Right ventricle myocardium inferior (tissue), 1 donor: Measurements from ENCODE around the gene NCKAP5. TPM values are rescaled to one million over a fixed set of nuclear protein-coding genes. Genes with fewer than 3 reads are reported as not detected.

Experiments used
- ATAC-seq: fragments of 200-7000 bp; cut with Tn5 transposase; one replicate; pipeline ENCODE4 v1.9.1; 2020; ENCODE audit warnings: mild to moderate bottlenecking, moderate library complexity
- DNase-seq: peaks from one replicate; pipeline ENCODE4 v3.0.0; 2021; ENCODE audit errors: missing footprints
- intact Hi-C: fragments of 100-400 bp; cut with DNase I; formaldehyde crosslinking; loops from one replicate; pipeline ENCODE4 v1.11.0; 2022
- total RNA-seq: library from RNA; stranded (reverse); fragmentation: NEBNext Ultra II Directional; extraction: Animal tissue kit (Norgen Biotek cat#: 25700); gene quantifications from one replicate; pipeline ENCODE4 v1.2.1, GENCODE V29; 2021
- donor health status: DM: no; HTN: yes; CAD: no; lungs with severe emphysema.

The NCKAP5 gene
- total RNA-seq, 1 donor from 2014 or later = 4.3 TPM

DNA sequence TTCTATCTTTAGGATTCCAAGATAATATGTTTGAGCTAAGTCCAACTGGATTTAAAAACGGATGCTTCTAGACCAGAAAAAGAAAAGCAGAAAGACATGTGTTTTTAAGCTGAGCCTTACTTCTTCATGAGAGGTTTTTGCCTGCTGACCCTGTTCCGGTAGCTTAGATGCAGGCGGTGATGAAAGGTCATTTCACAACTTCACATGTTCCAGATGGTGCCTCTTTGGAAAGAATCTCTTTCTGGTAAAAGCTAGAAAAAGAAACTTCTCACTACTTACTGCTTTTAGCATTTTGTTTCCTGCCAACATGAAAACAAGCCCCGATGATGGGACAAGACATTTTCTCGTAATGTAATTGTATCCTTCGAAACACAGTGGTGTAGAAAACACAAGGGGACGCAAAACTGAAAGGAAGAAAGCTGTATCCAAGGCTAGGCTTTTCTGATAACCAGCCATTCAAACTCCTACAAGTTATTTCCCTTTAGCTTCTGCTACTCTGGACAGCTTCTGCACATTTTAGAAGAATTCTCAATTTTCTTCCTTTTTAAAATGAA, 490.9 kb downstream of the NCKAP5 start:
- DNase-seq (no peak), ATAC-seq (peak; percentile 90)
- intact Hi-C loops = no loop called here

DNA sequence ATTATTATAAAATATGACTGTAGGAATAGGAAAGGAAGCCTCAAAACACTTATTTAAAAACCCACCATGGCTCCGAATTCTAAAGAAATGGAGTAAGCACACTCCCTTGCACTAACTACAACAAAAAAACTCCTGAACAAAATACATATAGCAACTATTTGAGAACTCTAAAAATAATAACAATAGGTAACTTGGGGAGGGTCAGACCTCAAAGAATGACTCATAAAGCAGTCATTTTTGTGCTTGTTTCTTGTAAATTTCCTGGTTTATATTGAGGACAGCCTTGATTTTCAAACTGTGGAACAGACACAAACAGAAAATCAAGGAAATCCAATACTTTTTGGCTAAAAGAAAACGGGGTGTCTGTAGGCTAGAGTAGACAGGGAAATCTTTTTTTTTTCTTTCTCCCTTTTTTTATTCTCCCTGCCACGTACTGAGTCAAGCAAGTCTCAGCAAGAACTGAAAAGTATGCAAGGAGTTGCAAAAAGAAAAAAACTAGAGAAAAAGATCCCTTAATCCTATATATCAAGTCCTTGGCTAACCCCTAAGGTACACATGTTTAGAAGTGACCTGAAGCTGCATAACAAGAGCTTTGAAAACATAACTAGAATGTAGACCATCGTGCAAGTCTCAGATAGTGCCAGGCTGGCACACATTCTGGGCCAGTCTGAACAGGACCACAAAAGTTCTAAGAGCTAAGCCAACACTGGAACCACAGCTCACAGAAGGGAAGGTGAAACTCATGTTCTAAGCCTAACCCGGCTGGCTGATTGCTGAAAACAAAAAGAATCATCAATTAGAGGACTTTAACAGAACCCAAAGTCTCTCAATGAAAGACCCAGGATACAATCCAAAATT, 495.2 kb downstream of the NCKAP5 start:
- no peak for ATAC-seq
- intact Hi-C loops = no loop called here
- no peak for DNase-seq

DNA sequence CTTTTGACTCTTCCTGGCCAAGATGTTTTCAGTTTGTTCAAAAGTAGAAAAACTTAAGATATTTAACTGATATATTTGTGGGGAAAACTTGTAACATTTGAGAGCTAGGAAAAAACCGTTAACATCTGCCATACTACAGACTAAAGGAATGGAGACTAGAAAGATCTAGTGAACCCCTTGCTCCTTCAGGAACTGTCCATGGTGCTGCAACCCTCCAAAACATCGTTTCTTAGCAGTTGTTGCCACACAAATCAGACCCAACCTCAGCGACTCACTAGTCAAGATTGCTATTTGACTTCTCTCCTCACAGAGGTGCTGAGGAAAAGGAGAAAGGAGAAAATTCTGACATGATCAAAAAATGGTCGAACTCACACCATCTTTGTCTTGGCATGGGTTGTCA, 504.5 kb downstream of the NCKAP5 start:
- ATAC-seq = no peak
- intact Hi-C loops = no loop called here

DNA sequence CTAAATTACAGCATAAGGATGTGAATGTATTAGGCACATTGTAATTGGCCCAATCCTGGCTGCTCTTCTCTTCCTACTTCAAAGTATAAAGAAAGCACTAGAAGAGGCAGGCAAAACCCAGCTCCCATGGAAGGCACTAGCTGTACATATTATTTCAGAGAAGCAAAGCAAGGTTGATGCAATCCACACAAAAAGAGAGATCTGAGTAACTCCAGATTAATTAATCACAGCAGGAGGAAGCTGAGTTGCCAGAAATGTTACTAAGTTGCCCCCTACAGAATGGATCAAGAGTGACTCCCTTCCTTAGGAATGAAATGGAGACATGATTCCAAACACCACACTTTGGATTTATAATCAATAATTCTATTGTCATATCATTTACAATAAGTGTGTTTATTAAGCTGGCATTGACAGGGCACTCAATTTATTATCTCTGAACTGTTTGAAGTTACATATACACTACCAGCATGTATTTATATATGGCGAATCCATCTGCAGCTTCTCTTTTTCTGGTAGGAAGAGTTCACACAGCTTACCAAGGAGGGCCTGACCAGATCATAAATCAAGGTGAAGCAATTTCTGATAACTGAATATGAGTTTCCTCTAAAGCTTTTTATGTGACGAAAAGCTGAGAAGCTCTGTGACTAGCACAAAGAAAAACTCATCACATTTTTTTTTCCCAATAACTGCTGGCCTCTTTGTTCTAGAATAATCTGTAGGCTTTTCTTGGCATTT, 505.2 kb downstream of the NCKAP5 start:
- intact Hi-C loops = no loop called here
- DNase-seq (no peak), ATAC-seq (no peak)

More for the DNA sequence above, 504.5 kb downstream of the NCKAP5 start:
- no peak for DNase-seq

DNA sequence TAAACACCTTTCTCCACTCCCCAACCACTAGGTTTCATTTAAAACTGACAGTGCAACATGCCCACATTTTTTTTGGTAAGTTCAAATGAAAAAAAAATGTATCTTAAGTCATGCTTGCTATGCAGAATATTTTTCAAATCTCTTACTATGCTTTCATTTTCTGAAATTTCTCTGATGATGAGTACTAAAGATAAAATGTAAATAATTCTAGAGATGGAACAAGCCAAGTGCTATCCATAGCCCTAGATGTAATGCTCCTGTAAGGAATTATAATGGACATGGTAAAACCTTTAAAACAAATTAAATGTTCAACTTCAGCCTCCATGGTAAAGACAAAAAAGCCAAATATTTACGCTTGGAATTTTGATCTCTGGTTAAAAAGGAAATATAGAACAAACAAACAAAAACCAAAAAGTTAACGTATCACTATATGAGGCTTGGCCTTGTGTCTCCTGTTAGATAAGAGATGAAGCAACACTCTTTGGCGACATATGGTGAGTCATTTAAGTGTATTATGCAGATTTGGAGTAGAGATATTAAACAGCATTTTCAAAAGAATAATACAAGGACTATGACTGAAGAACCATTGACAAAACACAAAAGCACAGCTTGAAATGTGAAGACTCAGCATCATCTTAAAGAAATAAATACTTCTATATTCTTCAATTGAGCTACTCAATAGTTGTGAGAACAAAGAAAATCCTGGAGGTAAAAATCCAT, 506.2 kb downstream of the NCKAP5 start:
- no peak for DNase-seq
- intact Hi-C loops = no loop called here
- ATAC-seq = no peak

DNA sequence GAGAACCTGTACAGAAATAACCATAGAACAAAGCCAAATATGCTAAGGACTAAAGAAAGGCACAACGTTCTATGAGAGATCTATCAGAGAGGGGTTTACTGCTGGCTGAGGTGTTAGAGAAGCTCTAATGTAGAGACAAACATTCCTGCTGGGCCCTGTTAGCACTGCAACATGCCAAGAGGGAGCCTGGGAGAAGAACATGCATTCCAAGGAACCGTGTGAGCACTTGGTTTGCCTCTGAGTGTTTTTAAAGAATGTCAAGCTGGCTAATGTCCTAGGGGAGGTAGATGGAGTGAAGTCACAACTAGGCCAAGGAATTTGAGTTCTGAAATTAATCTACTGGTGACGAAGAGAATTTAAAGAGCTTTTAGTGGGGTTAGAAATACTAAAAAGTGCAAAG, 514.0 kb downstream of the NCKAP5 start:
- intact Hi-C loops = no loop called here
- no peak for ATAC-seq
- DNase-seq = no peak

DNA sequence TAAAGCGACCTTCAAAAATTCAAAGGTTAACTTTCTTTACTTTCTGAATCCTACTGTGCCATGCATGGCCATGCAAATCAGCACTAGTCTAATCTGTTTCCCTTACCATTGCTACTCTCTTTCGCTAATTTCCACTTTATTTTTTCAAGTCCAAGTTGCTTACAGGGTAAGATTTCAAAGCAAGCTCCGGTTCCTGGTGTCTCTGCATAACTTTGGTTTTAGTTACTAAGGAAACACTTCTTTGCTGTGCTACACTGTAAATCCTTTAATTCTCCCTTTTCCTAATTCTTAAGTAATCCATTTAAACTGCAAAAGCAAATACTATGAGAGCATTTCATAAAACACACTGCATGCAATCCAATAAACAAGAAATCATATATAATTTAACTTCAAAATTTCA, 514.7 kb downstream of the NCKAP5 start:
- intact Hi-C loops = no loop called here
- no peak for DNase-seq
- no peak for ATAC-seq

DNA sequence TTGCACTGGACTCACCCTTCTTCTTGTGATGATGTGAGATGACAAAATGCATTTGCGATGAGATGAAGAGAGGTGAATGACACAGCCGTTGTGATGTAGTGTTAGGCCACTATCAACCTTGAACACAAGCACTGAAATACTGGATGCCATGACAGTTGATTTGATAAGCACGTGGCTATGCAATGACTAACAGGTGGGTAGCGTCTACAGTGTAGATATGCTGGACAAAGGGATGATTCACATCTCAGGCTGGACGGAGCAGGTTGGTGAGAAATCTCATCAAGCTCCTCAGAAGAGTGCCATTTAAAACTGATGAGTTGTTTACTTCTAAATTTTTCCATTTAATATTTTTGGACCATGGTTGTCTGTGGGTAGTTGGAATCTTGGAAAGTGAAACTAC, 522.5 kb downstream of the NCKAP5 start:
- intact Hi-C loops = no loop called here
- no peak for DNase-seq
- ATAC-seq = no peak

DNA sequence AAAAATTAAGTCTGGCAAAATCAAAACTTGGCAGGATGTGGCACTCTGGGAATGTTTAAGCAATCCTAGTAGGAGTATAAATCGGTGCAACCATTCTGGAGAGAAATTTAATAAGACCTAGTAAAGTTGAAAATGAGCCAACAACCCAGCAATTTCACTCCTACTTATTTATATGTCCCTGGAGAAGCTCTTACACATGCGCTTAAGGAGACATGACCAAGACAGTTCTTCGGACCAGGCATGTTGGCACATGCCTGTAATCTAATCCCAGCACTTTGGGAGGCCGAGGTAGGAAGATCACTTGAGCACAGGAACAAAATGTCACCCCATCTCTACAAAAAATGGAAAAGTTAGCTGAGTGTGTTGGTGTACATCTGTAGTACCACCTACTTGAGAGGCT, 523.7 kb downstream of the NCKAP5 start:
- DNase-seq (no peak), ATAC-seq (no peak)
- intact Hi-C loops = no loop called here

DNA sequence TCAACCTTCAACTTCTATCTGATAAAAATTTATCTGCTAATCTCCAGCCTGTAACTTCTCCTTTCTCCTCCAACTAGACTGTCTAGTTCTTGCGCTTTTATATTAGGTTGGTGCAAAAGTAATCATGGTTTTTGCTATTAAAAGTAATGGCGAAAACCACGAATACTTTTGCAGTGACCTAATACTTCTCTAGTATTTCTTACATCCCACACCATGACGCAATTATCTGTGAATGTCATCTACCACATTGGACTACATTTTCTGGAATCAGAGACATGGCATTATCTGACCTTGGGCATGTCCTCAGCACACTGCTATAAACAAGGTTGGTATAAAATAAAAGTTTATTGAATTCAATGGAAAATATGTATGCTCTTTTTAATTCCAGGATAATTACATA, 528.1 kb downstream of the NCKAP5 start:
- intact Hi-C loops = no loop called here
- no peak for ATAC-seq

DNA sequence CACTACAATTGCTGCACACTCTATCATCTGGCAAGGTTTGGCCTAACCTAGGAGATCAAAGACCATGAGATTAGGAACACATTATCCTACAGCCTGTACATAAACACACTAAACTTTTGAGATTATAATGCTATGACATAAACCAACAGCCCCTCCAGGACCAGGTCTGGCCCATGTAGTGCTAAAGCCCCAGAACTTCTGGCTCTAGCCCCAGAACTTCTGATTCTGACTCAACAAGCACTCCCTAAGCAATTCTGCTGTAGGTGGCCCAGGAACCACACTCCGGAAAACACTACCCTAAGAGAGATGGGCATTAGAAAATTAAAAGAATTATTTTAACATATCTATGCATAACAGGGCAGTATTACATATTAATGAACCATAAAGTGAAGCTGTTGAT, 528.7 kb downstream of the NCKAP5 start:
- intact Hi-C loops = no loop called here
- ATAC-seq = no peak
- no peak for DNase-seq

More for the DNA sequence above, 528.1 kb downstream of the NCKAP5 start:
- DNase-seq = no peak

DNA sequence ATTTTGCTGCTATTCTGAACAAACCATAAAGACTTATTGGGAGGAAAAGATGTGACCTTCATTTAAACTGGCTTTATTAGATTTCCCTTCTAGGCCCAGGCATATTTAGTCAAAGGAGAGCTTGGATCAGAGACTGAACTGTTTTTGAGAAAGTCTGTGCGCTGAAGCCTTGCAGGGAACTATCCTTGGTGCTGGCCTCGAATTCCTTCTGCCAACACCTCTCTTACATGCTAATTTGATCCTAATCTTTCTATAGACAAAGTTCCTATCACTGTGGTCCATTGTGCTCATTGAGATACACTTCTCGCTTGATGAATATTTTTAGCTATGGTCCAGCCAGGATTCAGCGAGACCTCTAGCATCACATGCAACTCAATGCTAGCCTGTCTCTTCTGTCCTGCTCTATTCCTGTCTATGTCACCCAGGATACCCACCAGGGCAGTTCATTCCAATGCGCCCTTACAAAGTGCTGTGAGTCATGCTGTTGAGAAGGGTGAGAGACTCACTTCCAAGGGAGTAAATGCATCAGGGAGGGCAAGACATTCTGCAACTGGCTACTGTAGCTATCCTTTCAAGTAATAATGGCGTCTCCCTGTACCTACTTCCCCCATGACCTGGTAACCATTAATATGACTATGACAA, 541.6 kb downstream of the NCKAP5 start:
- intact Hi-C loops = no loop called here
- no peak for DNase-seq
- no peak for ATAC-seq

DNA sequence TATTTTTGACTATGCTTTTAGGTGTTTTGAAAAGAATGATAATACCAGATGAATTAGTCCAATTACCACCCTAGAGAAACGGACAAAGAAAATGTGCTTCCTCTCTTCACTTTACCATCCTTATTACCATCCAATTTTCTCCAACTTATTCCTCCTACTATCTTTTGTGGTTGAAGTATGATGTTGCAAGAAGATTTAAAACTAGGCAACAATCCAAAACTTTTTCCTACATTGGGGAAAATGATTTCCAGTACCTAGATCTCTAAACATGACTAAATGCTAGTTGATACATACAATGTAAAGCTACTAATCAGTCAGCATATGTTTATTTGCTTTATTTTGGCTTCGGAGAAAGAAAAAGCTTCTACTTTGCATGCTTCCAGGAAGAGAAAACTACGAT, 543.3 kb downstream of the NCKAP5 start:
- intact Hi-C loops = no loop called here
- ATAC-seq (no peak), DNase-seq (no peak)

DNA sequence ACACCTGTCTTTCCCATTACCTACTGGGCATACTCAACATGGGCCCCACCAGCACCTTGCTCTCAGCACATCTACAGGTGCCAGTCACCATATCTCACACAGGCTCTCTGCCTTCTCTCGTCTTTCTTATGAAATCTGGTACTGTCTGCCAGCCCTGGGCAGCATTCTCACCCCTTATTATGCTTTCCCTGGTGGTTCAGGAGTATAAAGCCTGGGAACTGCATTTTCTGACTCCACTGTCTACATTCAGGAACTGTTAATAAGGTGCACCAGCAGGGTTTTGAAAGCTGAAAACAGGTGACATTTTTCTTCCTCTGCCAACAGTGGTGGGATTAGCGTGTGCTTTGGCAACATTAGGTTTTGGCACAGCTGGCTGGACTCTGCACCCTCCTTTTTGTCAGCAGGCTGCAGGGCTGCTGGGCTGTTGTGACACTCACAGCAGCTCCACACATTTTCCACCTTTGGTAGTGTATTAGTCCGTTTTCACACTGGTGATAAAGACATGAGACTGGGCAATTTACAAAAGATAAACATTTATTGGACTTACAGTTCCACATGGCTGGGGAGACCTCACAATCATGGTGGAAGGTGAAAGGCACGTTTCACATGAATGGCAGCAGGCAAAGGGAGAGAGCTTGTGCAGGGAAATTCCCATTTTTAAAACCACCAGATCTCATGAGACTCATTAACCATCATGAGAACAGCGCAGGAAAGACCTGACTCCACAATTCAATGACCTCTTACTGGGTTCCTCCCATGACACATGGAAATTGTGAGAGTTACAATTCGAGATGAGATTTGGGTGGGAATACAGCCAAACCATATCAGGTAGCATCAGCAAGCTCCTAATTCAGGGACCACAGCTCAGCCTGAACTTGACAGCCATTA, 555.2 kb downstream of the NCKAP5 start:
- intact Hi-C loops = no loop called here
- DNase-seq = no peak
- ATAC-seq = no peak

DNA sequence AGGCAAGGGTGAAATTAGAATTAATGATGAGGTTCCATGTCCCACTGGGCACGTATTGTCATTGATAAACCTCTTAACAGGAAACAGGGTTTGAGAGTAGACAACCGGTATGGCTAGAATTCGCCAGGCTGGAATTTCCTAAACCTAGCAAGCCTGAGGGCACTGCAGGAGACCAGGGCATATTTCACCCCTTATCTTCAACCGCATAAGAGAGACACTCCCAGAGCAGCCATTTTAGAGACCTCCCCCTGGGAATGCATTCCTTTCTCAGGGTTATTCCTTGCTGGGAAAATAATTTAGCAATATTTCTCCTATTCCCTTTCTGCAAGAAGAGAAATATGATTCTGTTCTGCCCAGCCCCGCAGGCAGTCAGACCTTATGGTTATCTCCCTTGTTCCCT, 563.6 kb downstream of the NCKAP5 start:
- no peak for ATAC-seq
- DNase-seq = no peak
- intact Hi-C loops = no loop called here

DNA sequence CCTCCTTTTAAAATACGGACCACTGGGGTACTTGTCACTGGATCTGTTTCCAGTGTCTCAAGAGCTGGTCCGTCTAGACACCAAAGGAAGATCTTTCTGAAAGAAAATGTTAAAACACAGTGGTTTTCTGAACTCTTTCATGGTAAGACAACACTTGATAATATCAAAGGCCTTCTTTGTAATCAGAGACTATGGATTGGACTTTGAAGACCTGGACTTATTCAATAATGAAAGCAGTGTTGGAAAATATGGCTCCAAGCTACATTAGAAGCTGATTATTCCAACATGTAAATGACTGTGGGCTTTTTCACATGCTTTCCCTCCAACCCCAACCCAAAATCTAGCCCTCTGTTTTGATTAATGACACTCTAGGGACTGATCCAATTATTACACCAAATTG, 568.8 kb downstream of the NCKAP5 start:
- no peak for ATAC-seq
- DNase-seq = no peak
- intact Hi-C loops = no loop called here

DNA sequence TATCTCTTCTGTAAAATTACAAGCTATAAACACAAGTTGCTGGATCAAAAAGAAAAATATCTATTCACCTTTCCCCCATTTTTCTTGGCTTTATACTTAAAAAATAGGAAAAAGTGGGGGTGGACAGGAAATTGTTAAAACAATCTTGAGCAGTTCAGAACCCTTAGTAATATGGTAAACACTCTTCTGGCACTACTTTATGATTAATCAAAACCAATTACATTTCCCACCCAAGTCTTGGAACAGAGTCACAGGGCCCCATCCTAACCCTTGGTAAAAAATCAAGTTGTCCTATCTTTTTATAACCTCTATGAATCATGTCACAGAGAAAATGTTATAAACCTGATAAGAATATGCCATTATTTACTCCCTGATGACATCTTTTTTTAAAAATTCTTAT, 570.0 kb downstream of the NCKAP5 start:
- intact Hi-C loops = no loop called here
- DNase-seq (no peak), ATAC-seq (no peak)

DNA sequence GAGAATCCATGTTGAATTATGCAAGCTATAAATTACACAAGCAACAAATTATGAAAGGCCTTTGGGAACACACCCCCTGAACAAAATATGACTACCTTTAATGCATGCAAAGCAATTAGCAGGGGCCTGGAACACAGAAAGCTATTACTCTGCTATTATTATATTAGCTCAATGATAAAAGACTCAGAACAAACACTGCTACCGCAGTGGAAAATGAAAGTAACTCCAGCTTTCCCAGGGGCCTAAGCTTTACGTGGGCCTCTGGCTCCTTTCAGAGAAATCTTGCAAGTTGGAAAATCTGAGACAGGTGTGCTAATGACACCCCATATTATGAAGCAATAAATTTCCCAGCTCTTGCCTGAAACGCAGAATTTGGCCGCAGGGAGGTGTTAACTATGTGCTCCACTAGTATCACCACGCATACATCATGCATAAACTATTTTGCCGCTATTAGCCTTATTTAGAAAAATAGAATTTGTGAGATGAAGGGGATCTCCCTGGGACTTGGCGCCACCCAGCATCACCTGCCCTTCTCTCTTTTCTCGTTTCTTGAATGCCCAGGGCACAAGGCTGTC, 576.7 kb downstream of the NCKAP5 start:
- ATAC-seq (no peak), DNase-seq (no peak)
- intact Hi-C loops = no loop called here
